GM12801 (cell line): ENCODE data around the gene S100A4.

Experiments used
- TF ChIP-seq, protein P1 (sequence below): IDR thresholded peaks from one replicate; pipeline ENCODE4 v1.5.1; 2011; ENCODE audit warnings: control low read depth; ENCODE audit not compliant: insufficient read length; ENCODE audit errors: extremely low read depth

Gene S100A4

DNA sequence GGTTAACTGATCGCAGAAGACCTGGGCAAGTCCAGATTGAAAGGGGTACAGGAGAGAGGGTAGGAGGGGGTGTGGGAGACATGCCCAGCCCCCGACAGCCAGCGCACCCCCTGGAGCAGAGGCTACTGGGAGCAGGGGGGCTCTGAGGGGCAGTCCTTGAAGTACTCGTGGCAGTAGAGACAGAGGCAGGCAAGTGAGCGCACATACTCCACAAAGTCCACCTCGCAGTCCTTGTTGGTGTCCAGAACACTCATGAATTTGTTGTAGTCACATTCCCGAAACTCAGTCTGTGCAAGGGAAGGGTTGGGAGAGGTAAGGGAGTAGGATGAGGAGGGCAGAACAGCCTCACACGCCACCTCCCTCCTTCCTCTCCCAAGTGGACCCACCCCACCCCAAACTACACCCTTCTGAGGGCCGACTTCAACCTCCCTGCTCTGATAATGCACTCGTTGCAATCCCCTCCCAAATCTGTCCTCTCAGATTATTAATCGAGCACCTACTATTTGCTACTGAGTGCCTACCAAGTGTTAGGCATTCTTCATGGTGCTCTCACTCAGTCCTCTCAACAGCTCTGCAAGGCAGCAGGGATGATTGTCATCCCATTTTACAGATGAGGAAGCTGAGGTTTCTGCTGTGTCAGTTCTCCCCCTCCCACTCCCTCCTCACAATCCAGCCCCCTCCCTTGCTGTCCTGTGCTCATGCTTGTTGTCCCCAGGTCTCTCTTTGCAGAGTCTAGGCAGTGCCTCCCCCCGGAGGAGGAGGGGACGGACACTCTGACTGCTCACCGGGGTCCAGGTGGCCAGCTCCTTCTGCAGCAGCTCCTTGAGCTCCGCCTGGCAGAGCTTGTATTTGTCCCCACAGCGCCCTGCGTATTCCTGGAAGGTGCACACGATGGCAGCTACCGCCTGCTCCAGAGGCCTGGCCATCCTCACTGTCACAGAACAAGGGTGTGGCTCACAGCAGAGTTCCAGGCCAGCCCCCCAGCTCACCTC lies 2.2 kb upstream of the S100A4 start:
- TF ChIP-seq, protein P1, sequence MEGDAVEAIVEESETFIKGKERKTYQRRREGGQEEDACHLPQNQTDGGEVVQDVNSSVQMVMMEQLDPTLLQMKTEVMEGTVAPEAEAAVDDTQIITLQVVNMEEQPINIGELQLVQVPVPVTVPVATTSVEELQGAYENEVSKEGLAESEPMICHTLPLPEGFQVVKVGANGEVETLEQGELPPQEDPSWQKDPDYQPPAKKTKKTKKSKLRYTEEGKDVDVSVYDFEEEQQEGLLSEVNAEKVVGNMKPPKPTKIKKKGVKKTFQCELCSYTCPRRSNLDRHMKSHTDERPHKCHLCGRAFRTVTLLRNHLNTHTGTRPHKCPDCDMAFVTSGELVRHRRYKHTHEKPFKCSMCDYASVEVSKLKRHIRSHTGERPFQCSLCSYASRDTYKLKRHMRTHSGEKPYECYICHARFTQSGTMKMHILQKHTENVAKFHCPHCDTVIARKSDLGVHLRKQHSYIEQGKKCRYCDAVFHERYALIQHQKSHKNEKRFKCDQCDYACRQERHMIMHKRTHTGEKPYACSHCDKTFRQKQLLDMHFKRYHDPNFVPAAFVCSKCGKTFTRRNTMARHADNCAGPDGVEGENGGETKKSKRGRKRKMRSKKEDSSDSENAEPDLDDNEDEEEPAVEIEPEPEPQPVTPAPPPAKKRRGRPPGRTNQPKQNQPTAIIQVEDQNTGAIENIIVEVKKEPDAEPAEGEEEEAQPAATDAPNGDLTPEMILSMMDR: no peak

DNA sequence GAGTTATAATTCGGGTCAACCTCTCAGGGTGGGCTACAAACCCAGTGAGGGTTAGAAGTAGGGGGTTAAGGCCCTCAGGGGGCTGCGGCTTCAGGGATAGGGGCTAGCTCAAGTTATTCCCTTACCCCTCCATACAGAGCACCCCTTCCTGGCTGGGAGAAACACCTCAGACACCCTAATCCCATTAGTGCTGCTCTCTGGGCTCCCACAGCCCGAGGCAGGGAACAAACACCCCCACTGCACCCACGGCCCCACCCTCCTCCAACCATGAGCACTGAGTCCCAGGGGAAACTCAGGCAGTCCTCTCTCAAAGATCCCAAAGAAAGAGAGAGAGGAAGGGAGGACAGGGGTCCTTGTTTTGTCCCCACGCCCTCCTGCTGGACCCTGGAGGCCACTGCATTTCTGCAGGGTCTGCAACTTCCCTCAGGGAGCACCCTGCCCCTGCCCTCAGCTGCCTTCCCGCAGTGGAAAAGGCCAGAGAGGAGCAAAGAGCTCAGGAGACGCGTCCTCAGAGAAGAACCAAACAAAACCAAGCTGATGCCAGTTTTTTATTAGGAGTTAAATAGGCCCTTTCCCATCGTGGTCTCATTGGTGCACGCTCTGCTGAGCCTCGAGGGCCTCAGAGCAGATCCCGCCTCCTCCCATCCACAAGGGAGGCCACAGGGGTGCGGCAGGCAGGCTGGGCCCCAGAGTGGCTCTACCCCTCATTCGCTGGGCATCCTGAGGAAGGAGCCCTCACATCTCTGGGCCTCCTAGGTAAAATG lies 1.4 kb upstream of the S100A4 start:
- TF ChIP-seq, protein P1: no peak

DNA sequence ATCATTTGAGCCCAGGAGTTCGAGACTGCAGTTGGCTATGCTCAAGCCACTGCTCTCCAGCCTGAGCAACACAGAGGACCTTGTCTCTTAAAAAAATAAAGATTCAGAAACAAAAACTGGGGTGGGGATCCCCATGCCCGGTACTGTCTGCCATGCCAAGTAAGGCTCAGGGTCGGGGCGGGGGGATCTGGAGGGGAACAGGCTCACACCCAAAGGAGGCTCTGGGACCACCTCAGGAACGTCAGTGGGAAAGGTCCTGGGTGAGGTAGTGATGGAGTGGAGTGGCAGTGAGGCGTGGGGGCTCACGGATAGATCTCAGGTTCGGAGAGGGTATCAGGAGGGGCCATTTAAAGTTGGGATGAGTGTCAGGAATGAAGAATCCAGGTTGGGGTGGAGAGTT lies 765 bp upstream of the S100A4 start:
- TF ChIP-seq, protein P1: no peak

DNA sequence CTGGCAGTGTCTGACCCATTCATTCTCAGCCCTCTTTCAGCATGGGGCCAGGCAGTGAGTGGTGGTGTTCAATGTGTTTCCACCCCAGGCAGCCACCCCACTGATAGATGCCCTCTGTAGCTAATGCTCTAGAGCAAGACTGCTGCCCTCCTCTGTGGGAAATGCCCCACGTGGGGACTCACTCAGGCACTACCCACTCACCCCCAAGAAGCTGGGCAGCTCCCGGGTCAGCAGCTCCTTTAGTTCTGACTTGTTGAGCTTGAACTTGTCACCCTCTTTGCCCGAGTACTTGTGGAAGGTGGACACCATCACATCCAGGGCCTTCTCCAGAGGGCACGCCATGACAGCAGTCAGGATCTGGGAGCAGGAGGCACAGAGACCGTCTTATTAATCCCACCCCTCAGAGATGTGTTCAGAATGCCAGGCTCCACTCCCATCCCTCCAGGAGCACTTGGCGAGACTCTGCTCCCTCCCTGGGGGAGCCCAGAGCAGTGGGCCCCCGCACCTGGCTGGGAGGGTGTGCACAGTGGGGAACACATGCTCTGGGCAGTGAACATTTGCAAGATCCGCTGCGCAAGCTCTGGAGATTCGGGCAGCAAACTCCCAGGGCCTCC lies 1.0 kb downstream of the S100A4 start:
- TF ChIP-seq, protein P1: no peak

DNA sequence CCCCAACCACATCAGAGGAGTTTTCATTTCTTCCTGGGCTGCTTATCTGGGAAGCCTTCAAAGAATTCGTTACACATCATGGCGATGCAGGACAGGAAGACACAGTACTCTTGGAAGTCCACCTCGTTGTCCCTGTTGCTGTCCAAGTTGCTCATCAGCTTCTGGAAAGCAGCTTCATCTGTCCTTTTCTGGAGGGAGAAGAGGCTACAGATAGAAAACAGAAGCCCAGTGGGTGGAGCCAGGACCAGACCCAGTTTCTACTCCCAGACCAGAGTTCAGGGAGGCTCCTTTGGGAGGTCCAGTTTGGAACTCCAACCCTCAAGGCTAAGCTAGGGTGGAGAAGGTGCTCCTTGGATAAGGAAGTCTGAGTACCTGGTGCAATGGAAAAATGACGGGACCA lies 1.9 kb downstream of the S100A4 start:
- TF ChIP-seq, protein P1: no peak

DNA sequence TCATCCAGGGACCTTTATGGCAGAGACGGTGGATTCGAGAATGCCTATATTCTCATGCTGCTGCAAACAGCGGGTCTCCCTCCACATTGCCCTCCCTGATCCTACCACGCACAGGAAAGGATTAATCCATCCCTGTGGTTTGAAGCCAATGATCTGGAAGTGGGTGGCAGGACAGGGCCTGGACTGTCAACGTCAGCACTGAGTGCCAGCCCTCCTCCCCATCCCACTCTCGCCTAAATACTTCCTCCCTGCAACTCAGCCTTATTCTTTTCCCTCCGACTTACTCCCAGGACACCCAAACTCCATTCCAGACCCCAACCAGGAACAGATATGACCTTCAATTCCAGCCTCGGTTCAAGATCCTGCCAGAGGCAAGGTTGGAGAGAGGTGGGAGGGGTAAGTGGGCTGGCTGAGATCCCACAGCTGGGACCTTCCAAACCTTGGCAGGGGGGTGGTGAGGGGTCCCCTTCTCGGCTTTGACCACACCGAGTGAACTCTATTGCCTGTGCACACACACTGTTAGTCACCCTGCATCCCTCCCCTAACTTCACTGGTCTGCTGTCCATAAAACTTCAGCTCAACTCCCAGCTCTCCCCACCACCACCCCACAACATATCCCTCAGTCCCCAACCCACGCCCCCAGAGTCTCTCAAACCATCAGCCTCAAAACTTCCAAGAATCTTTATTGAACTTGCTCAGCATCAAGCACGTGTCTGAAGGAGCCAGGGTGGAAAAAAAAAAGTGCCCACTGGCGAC lies 2.5 kb downstream of the S100A4 start:
- TF ChIP-seq, protein P1: no peak
